NCI-H510A (cell line): Measurements from ENCODE around the gene PPFIBP1.

Source experiments
- DNase-seq: peaks from one replicate; lab custom pipeline; 2025; lab: John Stamatoyannopoulos, UW

The PPFIBP1 gene

GRCh38 chr12:27523642-27524493 is at the start of gene PPFIBP1:
Gene PPFIBP1, plus strand, starts transcription at chr12:27524206. Its CDS starts 109,191 bp downstream, at chr12:27633397.
- peak; percentile 74 for DNase-seq

GRCh38 chr12:27474344-27474743 is 49.7 kb upstream of the PPFIBP1 start:
- no peak for DNase-seq

DNA sequence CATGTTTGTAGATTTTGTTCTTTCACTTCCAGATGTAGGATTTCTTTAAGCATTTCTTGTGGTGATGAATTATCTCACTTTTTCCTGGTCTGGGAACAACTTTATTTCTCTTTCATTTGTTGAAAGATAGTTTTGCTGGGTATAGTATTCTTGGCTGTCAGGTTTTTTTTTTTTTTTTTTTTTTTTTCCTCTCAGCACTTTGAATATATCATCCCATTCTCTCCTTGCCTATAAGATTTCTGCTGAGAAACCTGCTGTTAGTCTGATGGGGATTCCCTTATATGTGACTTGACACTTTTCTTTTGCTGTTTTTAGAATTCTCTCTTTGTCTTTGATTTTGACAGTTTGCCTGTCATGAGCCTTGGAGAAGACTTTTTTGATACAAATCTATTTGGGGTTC is 47.0 kb upstream of the PPFIBP1 start:
- DNase-seq = no peak

DNA sequence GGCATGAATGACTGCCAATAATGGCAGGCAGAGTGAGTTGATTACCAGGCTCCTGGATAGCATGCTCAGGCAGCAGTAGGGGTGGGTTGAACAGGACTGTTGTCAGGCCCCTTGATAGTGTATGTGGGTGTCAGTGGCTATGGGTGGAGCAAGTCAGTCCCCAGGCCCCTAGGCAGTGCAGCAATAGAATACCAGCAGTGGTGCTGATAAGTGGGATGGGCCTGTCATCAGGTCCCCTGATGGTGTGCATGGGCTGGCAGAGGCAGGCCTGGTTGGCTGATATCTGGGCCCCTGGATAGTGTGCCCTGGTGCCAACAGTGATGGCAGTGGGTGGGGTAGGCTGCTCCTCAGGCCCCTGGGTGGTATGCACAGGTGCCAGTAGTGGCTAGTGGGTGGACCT is 45.1 kb upstream of the PPFIBP1 start:
- no peak for DNase-seq

- DNase-seq = no peak
Observed at GRCh38 chr12:27480016-27480415, 44.0 kb upstream of the PPFIBP1 start.

DNA sequence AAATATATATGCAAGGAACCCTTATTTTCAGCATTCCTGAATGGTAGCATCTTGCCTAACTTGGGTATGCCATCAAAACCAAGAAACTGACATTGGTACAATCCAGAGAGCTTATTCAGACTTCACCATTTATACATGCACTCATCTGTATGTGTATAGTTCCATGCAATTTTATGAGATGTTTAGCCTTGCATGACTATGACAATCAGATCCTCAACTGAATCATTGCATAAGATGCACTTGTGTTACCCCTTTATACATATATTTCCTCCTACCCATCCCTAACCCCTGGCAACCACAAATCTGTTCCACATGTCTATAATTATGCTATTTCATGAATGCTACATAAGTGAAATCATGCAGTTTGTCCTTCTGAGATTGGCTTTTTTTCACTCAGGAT is 37.0 kb upstream of the PPFIBP1 start:
- DNase-seq = no peak

GRCh38 chr12:27488479-27488878 is 35.5 kb upstream of the PPFIBP1 start:
- DNase-seq = no peak

DNA sequence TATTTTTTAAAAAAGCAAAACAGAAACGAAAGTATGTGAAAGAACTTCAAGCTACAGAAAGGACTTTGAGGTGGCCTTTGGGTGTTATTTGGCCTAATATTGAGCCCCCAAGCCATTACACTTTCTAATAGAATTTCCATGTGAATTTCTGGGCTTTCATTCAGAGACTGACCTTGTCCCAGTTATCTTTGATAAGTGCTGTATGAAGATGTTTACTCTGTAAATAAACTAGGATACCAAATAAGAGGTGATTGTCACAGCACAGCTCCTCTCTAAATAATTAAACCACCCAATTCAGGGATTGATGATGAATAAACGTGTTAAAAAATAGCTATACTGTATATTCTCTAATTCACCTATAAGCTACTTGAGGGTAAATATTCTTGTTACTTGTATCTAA is 32.8 kb upstream of the PPFIBP1 start:
- no peak for DNase-seq

- DNase-seq = no peak
Observed at GRCh38 chr12:27493260-27493940, 30.6 kb upstream of the PPFIBP1 start.

- DNase-seq = no peak
Observed at GRCh38 chr12:27497446-27497845, 26.6 kb upstream of the PPFIBP1 start.

DNA sequence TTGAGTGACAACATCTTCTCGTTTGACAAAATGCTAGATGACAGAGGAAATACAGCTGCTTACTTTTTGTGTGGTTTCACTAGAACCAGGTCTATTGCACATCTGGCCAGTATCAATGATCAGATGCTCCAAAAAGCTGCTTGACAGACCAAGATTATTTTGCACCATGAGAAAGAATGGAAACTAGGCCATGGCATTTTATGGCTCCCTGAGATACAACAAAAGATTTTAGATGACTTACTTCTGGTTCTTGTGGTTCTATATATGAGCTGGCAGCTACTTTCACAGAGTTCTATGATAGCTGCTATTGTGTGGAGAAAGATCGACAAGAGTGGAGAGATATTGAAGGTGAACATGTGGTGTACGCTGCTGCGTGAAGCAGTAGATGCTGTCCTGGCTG is 25.9 kb upstream of the PPFIBP1 start:
- no peak for DNase-seq

GRCh38 chr12:27498761-27499160 is 25.2 kb upstream of the PPFIBP1 start:
- DNase-seq = no peak

GRCh38 chr12:27499377-27499776 is 24.6 kb upstream of the PPFIBP1 start:
- DNase-seq = no peak

DNA sequence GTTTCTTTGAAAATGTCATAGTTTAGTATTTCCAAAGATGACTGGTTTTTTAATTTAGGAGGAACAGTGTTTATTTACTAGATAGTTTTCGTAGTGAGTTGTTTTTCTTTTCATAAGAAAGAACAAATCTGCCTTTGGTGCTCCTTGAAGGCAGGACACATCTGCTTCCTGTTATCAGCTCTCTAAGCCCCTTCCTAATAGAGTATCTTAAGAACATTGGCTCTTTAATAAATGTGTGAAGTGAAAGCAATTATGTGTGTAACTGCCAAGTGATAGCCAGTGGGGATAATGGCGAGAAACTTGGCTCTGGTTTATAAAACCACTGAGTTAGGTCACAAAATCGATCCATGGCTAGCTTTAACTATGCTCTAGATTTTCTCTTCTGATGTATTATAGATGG is 23.5 kb upstream of the PPFIBP1 start:
- no peak for DNase-seq

DNA sequence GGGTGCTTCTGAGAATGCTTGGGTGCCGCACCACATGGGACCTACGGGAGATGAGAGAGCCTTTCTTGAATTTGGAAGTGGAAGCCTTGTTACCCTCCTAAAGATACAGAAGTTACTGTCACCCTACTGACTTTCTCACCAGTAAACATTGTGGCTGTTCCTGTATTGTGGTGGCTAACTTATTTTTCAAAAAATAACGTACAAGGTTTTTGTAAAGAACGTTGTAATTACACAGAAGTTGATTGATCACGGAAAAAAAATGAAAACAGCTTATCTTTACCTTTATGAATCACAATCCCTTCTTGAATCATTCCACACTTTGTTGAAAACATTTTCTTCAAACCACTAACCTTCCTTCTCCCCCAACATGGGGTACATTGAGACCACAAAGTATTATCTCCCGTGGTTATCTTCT is 22.0 kb upstream of the PPFIBP1 start:
- no peak for DNase-seq

DNA sequence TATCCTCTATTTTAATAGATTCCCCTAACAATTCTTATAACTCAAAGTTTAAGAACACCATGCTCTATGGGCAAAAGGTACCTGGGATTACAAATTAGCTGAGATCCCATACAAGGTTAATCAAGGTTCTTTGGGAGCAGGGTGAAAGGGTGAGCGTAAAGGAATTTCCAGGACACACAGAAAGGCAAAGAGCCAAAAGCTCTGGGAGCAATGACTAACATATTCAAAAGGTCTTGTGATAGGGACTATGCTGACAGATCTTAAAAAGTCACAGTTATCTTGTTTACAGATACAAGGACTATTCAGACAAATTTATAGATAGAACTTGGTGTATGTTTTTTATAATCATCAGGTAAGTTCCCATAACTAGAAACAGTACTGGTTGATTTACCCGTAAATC is 19.5 kb upstream of the PPFIBP1 start:
- no peak for DNase-seq

DNA sequence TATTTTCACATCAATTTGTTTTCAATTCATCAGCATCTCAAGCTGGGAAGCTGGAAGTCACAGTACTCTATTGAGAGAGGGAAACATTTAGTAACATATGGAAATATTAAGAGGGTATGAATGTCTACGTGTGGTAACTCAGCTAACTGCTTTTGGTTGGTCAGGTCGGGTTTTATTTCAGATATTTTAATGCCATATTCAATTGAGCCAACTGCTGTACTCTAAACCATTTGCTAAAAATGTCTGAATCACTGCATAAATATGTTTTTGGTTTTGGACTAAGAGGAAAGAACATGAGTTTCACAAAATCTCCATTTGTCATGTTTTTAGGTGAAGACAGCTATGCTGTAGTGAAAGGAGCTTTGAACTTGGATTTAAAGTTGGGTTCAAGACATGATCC is 18.9 kb upstream of the PPFIBP1 start:
- no peak for DNase-seq

GRCh38 chr12:27505761-27506160 is 18.2 kb upstream of the PPFIBP1 start:
- DNase-seq = no peak

DNA sequence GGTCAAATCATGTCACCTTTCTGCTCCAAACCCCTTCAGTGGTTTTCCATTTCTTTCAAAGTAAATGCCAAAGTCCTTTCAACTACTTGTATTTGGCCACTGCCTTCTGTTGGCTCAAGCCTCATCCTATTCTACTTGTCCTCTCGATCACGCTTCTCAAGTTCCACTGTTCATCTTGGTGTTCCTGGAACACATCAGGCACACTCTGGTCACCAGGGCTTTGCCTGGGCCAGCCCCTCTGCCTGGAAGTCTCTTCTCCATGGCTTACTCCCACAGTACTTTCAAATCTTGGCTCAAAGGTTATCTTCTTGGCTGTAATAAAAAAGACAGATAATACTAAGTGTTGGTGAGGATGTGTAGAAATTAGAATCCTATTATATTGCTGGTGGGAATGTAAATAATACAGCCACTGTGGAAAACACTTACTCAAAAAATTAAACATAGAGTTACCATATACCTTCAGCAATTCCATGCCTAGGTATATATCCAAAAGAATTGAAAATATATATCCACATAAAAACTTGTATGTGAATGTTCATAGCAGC is 17.3 kb upstream of the PPFIBP1 start:
- DNase-seq = no peak

GRCh38 chr12:27508736-27509431 is 15.1 kb upstream of the PPFIBP1 start:
- no peak for DNase-seq

- DNase-seq = no peak
Observed at GRCh38 chr12:27511031-27511722, 12.8 kb upstream of the PPFIBP1 start.

DNA sequence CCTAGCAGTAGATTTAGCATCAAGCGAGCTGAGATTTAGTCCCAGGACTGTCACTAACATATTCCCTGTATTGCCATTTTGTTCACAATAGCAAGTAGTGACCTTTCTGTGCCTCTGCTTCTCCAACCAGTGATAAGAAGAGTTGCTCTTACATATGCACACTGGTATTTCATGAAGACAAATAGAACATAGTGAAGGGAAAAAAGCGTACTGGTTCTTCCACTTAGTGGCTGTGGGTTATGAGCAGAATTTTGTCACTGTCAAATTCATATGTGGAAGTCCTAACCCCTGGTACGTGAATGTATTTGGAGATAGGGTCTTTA is 12.3 kb upstream of the PPFIBP1 start:
- DNase-seq = no peak
